Fibroblast of lung (primary cell): ENCODE measurements around the gene MYD88.

Experiments
- EZH2 ChIP-seq: IDR thresholded peaks from 2 replicates; pipeline ENCODE4 v1.5.1; 2012; ENCODE audit warnings: low read length, control low read depth, mild to moderate bottlenecking; ENCODE audit errors: missing control alignments
- TF ChIP-seq, protein P1 (sequence below), 2 donors: IDR thresholded peaks in 1 of 2; conservative IDR thresholded peaks in 1 of 2; 1 replicate in 1 of 2; 2 replicates in 1 of 2; pipeline ENCODE4 v1.5.1; 2011 to 2012; ENCODE audit warnings: low read length in 2 of 2, control low read depth in 1 of 2, inconsistent platforms in 1 of 2, low read depth in 1 of 2, mild to moderate bottlenecking in 1 of 2

DNA sequence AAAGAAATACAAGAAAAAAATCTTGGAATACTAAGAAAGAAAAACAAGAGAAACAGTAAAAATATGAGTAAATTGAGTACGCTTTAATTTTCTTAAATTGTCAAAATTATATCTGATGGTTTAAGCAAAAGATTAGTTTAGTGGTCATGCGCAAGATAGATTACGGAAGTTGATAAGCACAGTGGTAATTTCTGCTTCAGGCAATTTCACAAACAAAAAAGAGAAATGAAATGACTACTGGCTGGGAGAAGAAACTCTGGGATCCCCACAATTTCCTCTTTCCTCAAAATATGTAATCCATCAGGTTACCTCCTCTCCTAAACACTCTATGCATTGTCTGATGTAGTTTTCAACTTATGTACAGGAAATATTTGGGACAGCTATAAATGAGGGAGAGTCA lies 9.0 kb downstream of the MYD88 start:
- TF ChIP-seq EZH2 = no peak
- TF ChIP-seq, protein P1, sequence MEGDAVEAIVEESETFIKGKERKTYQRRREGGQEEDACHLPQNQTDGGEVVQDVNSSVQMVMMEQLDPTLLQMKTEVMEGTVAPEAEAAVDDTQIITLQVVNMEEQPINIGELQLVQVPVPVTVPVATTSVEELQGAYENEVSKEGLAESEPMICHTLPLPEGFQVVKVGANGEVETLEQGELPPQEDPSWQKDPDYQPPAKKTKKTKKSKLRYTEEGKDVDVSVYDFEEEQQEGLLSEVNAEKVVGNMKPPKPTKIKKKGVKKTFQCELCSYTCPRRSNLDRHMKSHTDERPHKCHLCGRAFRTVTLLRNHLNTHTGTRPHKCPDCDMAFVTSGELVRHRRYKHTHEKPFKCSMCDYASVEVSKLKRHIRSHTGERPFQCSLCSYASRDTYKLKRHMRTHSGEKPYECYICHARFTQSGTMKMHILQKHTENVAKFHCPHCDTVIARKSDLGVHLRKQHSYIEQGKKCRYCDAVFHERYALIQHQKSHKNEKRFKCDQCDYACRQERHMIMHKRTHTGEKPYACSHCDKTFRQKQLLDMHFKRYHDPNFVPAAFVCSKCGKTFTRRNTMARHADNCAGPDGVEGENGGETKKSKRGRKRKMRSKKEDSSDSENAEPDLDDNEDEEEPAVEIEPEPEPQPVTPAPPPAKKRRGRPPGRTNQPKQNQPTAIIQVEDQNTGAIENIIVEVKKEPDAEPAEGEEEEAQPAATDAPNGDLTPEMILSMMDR (conservative IDR thresholded peaks at IDR 0.05 in 1 of 2, IDR thresholded peaks at IDR 0.05 in 1 of 2; ENCODE audit: low read depth in 1 of 2, low read length in 2 of 2) = no peak
